GM10266 (cell line): ENCODE results near the gene SIN3B.

Experiments
- DNase-seq: peaks from one replicate; pipeline ENCODE4 v3.0.0; 2012; ENCODE audit errors: extremely low spot score
- CTCF ChIP-seq: IDR thresholded peaks from 2 replicates; pipeline ENCODE4 v1.5.1; 2012; ENCODE audit warnings: mild to moderate bottlenecking, low read depth; ENCODE audit not compliant: control insufficient read depth, insufficient read depth; ENCODE audit errors: missing control alignments

SIN3B gene

GRCh38 chr19:16889883-16890460, 60.8 kb downstream of the SIN3B start:
- DNase-seq: no peak
- no peak for TF ChIP-seq CTCF

GRCh38 chr19:16890461-16891184, 61.4 kb downstream of the SIN3B start:
- TF ChIP-seq CTCF: no peak
- no peak for DNase-seq

GRCh38 chr19:16891696-16892382, 62.6 kb downstream of the SIN3B start:
- no peak for DNase-seq
- no peak for TF ChIP-seq CTCF

- TF ChIP-seq CTCF: no peak
- no peak for DNase-seq
These were observed 63.2 kb downstream of the SIN3B start for GRCh38 chr19:16892436-16892835.

- no peak for DNase-seq
- no peak for TF ChIP-seq CTCF
These were observed 63.9 kb downstream of the SIN3B start for GRCh38 chr19:16892868-16893685.

GRCh38 chr19:16893686-16893989, 64.4 kb downstream of the SIN3B start:
- no peak for TF ChIP-seq CTCF
- DNase-seq: no peak
